Activated CD8-positive, alpha-beta T cell treated with anti-CD3 and anti-CD28 coated beads for 36 hours (primary cell): Measurements from ENCODE around the gene ZG16. TPM values are rescaled to one million over a fixed set of nuclear protein-coding genes. Genes with fewer than 3 reads are reported as not detected.

Experiments used
- ATAC-seq: fragments of 200-7000 bp; cut with Tn5 transposase; one replicate; pipeline ENCODE4 v1.10.0; 2021; ENCODE audit warnings: mild to moderate bottlenecking, moderate library complexity
- CTCF ChIA-PET: fragments of 350-600 bp; sonication (Branson Sonifier 250); formaldehyde crosslinking; loops from one replicate; lab custom pipeline; 2021; ENCODE audit warnings: antibody characterized with exemption; lab: Charles Lee
- POLR2A ChIA-PET: fragments of 350-600 bp; sonication (Branson Sonifier 250); formaldehyde crosslinking; loops from one replicate; lab custom pipeline; 2021; ENCODE audit warnings: antibody characterized with exemption; lab: Charles Lee
- DNase-seq: peaks from one replicate; pipeline ENCODE4 v3.0.0-alpha.2; 2020
- H3K27ac Mint-ChIP-seq: one replicate; pipeline ENCODE4 v1.8.0; 2021; ENCODE audit warnings: mild to moderate bottlenecking, mixed read lengths
- H3K27me3 Mint-ChIP-seq: one replicate; pipeline ENCODE4 v1.8.0; 2021; ENCODE audit warnings: mixed read lengths
- H3K36me3 Mint-ChIP-seq: one replicate; pipeline ENCODE4 v1.8.0; 2021; ENCODE audit warnings: low read depth, mixed read lengths
- H3K4me1 Mint-ChIP-seq: one replicate; pipeline ENCODE4 v1.8.0; 2021; ENCODE audit warnings: low read depth, mixed read lengths
- H3K4me3 Mint-ChIP-seq: one replicate; pipeline ENCODE4 v1.8.0; 2021; ENCODE audit warnings: mild to moderate bottlenecking, moderate library complexity, mixed read lengths
- H3K9me3 Mint-ChIP-seq: one replicate; pipeline ENCODE4 v1.8.0; 2021; ENCODE audit warnings: mixed read lengths
- intact Hi-C: fragments of 100-400 bp; cut with micrococcal nuclease; formaldehyde crosslinking; loops from one replicate; pipeline ENCODE4 v1.10.0; 2022
- total RNA-seq, 2 experiments: library from RNA; stranded (reverse); gene quantifications; one replicate each; pipeline ENCODE4 v1.2.3, GENCODE V29; 2021
- TF ChIP-seq, protein P1 (sequence below): fragments of 200-600 bp; IDR thresholded peaks from one replicate; pipeline ENCODE4 v1.8.0; 2022; ENCODE audit warnings: antibody characterized with exemption, mild to moderate bottlenecking

Gene ZG16
- total RNA-seq, 2 experiments from 2014 or later, result not detected

DNA sequence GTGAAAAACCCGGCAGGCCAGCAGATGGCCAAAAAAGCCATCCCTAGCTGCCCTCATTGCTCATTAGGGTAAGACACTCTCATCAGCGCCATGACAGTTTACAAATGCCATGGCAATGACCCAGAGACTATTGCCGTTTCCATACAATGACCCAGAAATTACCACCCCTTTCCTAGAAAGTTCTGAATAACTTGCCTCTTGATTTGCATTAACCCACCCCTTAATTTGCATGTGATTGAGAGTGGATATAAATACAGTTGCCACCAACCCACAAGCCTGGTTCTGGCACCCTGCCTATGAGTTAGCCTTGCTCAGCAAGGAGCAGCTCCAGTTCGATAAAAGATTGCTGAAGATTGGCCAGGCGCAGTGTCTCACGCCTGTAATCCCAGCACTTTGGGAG lies 16.2 kb upstream of the ZG16 start:
- no peaks in the 10 kb centered on the region for H3K9me3 Mint-ChIP-seq
- DNase-seq (no peak), ATAC-seq (no peak)
- H3K4me1 Mint-ChIP-seq, result peaks cover 6% of the 10 kb centered on the region
- ChIA-PET POLR2A (no interaction called here), CTCF (no interaction called here)
- no peaks in the 10 kb centered on the region for H3K27me3 Mint-ChIP-seq
- TF ChIP-seq, protein P1, sequence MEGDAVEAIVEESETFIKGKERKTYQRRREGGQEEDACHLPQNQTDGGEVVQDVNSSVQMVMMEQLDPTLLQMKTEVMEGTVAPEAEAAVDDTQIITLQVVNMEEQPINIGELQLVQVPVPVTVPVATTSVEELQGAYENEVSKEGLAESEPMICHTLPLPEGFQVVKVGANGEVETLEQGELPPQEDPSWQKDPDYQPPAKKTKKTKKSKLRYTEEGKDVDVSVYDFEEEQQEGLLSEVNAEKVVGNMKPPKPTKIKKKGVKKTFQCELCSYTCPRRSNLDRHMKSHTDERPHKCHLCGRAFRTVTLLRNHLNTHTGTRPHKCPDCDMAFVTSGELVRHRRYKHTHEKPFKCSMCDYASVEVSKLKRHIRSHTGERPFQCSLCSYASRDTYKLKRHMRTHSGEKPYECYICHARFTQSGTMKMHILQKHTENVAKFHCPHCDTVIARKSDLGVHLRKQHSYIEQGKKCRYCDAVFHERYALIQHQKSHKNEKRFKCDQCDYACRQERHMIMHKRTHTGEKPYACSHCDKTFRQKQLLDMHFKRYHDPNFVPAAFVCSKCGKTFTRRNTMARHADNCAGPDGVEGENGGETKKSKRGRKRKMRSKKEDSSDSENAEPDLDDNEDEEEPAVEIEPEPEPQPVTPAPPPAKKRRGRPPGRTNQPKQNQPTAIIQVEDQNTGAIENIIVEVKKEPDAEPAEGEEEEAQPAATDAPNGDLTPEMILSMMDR, result no peak
- H3K27ac Mint-ChIP-seq, result no peak overlapping the region
- no peak overlapping the region for H3K4me3 Mint-ChIP-seq
- no peaks in the 10 kb centered on the region for H3K36me3 Mint-ChIP-seq
- intact Hi-C loops, result no loop called here

DNA sequence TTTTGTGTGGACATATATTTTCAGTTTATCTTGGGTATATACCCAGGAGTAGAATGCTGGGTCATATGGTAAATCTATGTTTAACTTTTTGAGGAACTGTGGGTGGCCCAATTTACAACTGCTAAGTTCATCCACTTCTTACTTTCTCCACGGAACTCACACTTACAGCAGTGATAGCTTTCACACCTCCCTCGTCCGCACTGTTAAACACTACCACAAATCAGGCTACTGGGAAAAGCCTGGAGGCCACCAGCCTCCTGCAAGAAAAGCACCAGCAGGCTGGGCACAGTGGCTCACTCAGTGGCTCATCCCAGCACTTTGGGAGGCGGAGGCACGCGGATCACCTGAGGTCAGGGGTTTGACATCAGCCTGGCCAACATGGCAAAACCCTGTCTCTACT lies 14.7 kb upstream of the ZG16 start:
- Mint-ChIP-seq H3K4me1 (no peaks in the 10 kb centered on the region), H3K4me3 (no peak overlapping the region), H3K27me3 (no peaks in the 10 kb centered on the region), H3K27ac (no peak overlapping the region), H3K9me3 (no peaks in the 10 kb centered on the region), H3K36me3 (no peaks in the 10 kb centered on the region)
- ChIA-PET CTCF (no interaction called here), POLR2A (no interaction called here)
- DNase-seq, result no peak
- intact Hi-C loops, result no loop called here
- TF ChIP-seq, protein P1, result no peak
- ATAC-seq, result no peak

DNA sequence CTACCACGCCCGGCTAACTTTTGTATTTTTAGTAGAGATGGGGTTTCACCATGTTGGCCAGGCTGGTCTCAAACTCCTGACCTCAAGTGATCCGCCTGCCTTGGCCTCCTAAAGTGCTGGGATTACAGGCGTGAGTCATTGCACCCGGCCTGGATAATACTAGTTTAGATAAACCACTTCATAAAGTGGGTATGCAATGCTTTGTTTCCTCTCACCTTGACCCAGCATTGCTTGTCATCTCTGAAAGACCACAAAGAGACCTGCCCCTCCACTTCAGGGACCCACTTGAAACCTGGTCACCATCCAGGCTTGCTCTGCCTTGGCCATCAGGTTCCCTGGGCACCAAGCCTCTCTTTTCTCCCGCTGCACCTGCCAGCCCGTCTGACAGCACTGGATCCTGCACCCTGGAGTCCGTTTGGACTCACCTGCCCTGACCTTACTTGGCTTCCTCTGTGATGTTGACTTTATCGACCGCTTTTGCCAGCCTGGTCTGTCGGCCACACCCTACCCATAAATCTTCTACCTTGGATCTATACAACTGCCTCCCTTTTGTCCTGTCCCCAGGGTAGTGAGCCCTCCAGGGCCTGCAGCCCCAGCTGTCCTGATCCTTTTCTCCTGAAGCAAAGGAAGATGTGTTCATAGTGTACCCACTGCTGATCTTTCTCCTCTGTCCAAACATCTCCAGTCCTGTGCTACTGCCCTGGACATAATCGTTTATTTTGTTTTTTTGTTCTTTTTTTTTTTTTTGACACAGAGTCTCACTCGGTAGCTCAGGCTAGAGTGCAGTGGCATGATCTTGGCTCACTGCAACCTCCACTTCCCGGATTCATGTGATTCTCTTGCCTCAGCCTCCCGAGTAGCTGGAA lies 12.7 kb upstream of the ZG16 start:
- no peaks in the 10 kb centered on the region for H3K27me3 Mint-ChIP-seq
- no peaks in the 10 kb centered on the region for H3K36me3 Mint-ChIP-seq
- intact Hi-C loops, result no loop called here
- H3K4me3 Mint-ChIP-seq, result no peak overlapping the region
- TF ChIP-seq, protein P1, result no peak
- H3K27ac Mint-ChIP-seq, result no peak overlapping the region
- ATAC-seq, result no peak
- DNase-seq, result no peak
- no peaks in the 10 kb centered on the region for H3K4me1 Mint-ChIP-seq
- ChIA-PET POLR2A (interaction anchor here (1.0 kb wide), 1 partner anchor 25 kb away, joined by 4 read pairs; no protein-coding TSS in a partner anchor), CTCF (interaction anchor here (0.6 to 1.5 kb wide), 4 partner anchors 19 to 83 kb away, joined by 3 to 4 read pairs (median 3); no protein-coding TSS in a partner anchor)
- no peaks in the 10 kb centered on the region for H3K9me3 Mint-ChIP-seq

DNA sequence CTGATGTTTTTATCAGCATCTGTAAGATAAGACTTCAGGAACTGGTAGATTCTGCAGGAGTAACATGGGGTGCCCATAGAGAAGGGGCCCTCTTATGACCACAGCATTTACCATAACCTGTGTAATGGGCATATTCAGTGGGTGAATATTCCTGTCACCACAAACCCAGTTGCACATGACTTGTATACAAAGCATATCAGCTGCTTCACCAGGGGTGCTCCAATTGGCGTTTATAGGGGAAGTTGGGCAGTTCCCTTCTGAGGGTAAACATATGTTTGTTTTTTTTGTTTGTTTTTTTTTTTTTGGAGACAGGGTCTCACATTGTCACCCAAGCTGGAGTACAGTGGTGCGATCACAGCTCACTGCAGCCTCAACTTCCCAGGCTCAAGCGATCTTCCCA lies 11.5 kb upstream of the ZG16 start:
- no peaks in the 10 kb centered on the region for H3K9me3 Mint-ChIP-seq
- H3K27ac Mint-ChIP-seq, result no peak overlapping the region
- CTCF ChIA-PET, result interaction anchor here (3.0 kb wide), 1 partner anchor 19 kb away, joined by 13 read pairs; no protein-coding TSS in a partner anchor
- H3K36me3 Mint-ChIP-seq, result no peaks in the 10 kb centered on the region
- H3K27me3 Mint-ChIP-seq, result no peaks in the 10 kb centered on the region
- POLR2A ChIA-PET, result no interaction called here
- intact Hi-C loops, result no loop called here
- ATAC-seq, result no peak
- DNase-seq, result no peak
- peaks cover 3% of the 10 kb centered on the region for H3K4me1 Mint-ChIP-seq
- TF ChIP-seq, protein P1, result no peak
- H3K4me3 Mint-ChIP-seq, result no peak overlapping the region

DNA sequence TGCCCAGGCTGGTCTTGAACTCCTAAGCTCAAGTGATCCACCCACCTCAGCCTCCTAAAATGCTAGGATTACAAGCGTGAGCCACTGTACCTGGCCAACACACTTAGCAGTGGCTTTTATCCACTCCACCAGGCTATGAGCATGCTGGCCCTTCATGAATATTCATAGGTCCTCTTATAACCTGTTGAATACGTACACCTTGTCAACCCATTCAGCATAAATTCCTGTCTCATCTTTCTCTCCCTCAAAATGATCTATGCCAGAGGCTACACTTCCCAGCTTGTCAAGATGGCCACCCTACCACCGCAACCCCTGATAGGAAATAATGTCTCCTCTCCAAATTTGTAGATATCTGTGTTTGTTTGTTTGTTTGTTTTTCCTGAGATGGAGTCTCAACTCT lies 11.0 kb upstream of the ZG16 start:
- no peak overlapping the region for H3K27ac Mint-ChIP-seq
- POLR2A ChIA-PET, result no interaction called here
- intact Hi-C loops, result no loop called here

More for the DNA sequence above, 11.0 kb upstream of the ZG16 start:
- H3K4me3 Mint-ChIP-seq, result no peak overlapping the region
- H3K9me3 Mint-ChIP-seq, result no peaks in the 10 kb centered on the region
- DNase-seq (no peak), ATAC-seq (no peak)
- TF ChIP-seq, protein P1, result no peak
- no peaks in the 10 kb centered on the region for H3K27me3 Mint-ChIP-seq
- CTCF ChIA-PET, result interaction anchor here (1.1 to 3.0 kb wide), 2 partner anchors 10 to 18 kb away, joined by 3 to 13 read pairs; no protein-coding TSS in a partner anchor
- no peaks in the 10 kb centered on the region for H3K36me3 Mint-ChIP-seq
- peaks cover 6% of the 10 kb centered on the region for H3K4me1 Mint-ChIP-seq
